Ovary (tissue), 3 donors: ENCODE measurements around the gene TMEM88.

Experiments
- CTCF ChIP-seq, 3 donors: fragments of 450-650 bp in 2 of 3; fragments of 200-600 bp in 1 of 3; IDR thresholded peaks; one replicate each; pipeline versions ENCODE4 v1.5.1 to v1.8.0; 2016 to 2022; ENCODE audit warnings: antibody characterized with exemption in 3 of 3, mild to moderate bottlenecking in 1 of 3
- EP300 ChIP-seq: sonication (generic); formaldehyde crosslinking; IDR thresholded peaks from one replicate; pipeline ENCODE4 v1.6.1; 2017; ENCODE audit warnings: antibody characterized with exemption
- POLR2A ChIP-seq: fragments of 450-650 bp; IDR thresholded peaks from one replicate; pipeline ENCODE4 v1.6.1; 2017; ENCODE audit warnings: antibody characterized with exemption, mild to moderate bottlenecking, moderate library complexity
- donor health status: DM: no; HTN: no; CAD: no.

GRCh38 chr17:7857713-7858521 lies 3.1 kb downstream of the TMEM88 start, which contains the start of gene CYB5D1:
- TF ChIP-seq CTCF (IDR thresholded peaks at IDR 0.05) (no peak), POLR2A (peak; percentile 63), EP300 (peak; percentile 48)
